ENCODE data around the gene DNAH17. TPM values are rescaled to one million over a fixed set of nuclear protein-coding genes. Genes with fewer than 3 reads are reported as not detected.

Gene DNAH17
- total RNA-seq, 1 experiment from 2014 or later = 0.11 TPM

DNA sequence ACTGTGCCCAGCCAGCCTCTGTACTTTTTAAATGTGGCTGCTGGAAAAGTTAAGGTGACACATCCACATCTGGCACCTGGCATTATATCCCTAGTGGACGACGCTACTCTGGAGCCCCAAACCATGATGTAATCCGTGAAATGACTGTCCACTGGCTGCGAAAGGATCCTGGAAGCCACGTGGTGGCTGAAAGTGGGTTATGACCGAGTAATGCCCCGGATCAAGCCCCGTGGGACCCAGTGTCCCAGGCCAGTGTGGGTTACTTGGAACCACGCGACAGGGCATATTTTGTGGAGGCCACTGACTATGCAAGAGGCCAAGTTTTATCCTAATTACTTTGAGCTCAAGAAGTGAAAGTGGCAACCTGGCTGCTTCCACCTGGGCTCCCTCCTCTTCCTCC lies 119.1 kb downstream of the DNAH17 start:
- ChIA-PET CTCF (no interaction called here), POLR2A (ENCODE audit: low non-redundant PET) (no interaction called here)
- no peaks in the 10 kb centered on the region for H3K36me3 ChIP-seq (ENCODE audit: insufficient read depth, low read length, poor library complexity, severe bottlenecking)
- no TSS peak for BruUV-seq (replicated peaks)
- no peaks in the 10 kb centered on the region for H3K27me3 ChIP-seq (replicated peaks; ENCODE audit: insufficient read depth, low read depth, low read length, poor library complexity)
- no peaks in the 10 kb centered on the region for H3K4me1 ChIP-seq (ENCODE audit: insufficient read depth, low read length, poor library complexity, severe bottlenecking)
- no peak for TF ChIP-seq EZH2 (IDR thresholded peaks at IDR 0.05; ENCODE audit: borderline replicate concordance, low read depth, low read length, poor library complexity, severe bottlenecking)
- TF ChIP-seq, protein P1, sequence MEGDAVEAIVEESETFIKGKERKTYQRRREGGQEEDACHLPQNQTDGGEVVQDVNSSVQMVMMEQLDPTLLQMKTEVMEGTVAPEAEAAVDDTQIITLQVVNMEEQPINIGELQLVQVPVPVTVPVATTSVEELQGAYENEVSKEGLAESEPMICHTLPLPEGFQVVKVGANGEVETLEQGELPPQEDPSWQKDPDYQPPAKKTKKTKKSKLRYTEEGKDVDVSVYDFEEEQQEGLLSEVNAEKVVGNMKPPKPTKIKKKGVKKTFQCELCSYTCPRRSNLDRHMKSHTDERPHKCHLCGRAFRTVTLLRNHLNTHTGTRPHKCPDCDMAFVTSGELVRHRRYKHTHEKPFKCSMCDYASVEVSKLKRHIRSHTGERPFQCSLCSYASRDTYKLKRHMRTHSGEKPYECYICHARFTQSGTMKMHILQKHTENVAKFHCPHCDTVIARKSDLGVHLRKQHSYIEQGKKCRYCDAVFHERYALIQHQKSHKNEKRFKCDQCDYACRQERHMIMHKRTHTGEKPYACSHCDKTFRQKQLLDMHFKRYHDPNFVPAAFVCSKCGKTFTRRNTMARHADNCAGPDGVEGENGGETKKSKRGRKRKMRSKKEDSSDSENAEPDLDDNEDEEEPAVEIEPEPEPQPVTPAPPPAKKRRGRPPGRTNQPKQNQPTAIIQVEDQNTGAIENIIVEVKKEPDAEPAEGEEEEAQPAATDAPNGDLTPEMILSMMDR (conservative IDR thresholded peaks at IDR 0.05; ENCODE audit: low read depth, low read length) = no peak
- intact Hi-C loops (cut with micrococcal nuclease; ENCODE audit: unreplicated experiment) = no loop called here
- no peak overlapping the region for H3K27ac ChIP-seq (ENCODE audit: low read depth, low read length, poor library complexity, severe bottlenecking)
- DNase-seq (ENCODE audit: low spot score) = no peak
- no peak overlapping the region for H3K4me3 ChIP-seq (ENCODE audit: low read depth, low read length, poor library complexity, severe bottlenecking)
- H3K9me3 ChIP-seq (ENCODE audit: low read depth, low read length, poor library complexity, severe bottlenecking) = no peaks in the 10 kb centered on the region

DNA sequence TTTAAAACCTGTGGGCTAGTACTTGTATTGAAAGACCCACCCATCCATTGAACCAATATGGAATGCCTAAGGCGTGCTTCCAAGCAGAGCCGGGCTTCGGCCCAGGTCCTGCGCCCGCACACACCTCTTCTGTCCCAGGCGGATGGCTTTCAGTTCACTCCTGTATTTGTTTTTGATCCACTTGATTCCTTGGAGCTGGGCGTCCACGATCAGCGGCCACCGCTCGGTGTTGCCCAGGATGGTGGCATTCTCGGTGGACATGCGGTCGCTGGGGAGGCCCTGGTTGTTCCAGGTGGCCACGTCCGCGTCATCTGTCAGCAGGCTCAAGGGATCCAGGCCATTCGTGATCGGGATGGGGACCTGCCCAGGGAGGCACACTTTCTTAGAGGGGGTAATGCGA lies 122.8 kb downstream of the DNAH17 start:
- ChIA-PET POLR2A (ENCODE audit: low non-redundant PET) (no interaction called here), CTCF (no interaction called here)
- intact Hi-C loops (cut with micrococcal nuclease; ENCODE audit: unreplicated experiment) = no loop called here

DNA sequence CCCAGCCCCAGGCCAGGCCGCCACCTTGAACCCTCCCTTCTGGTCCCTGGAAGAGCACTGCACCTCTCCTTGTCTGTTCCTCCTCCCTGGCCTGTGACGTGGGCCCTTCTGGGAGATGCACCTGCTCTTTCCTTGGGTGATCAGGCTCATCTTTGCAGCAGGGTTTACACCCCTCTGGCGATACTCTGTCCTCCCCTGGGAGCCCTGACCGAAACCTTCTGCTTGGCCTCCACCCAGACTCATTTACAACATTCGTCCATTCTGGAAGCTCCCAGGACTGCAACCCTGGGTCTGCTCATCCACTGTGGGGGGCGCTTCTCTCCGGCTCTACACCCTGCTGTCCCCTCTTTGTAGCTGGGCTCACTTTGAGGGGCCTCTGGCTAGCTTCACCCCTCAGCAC lies 125.4 kb downstream of the DNAH17 start:
- no TSS peak for BruUV-seq (replicated peaks)
- ChIA-PET CTCF (interaction anchor here (0.6 kb wide), 1 partner anchor 122 kb away, joined by 4 read pairs; no protein-coding TSS in a partner anchor), POLR2A (ENCODE audit: low non-redundant PET) (no interaction called here)
- Histone ChIP-seq H3K4me1 (ENCODE audit: insufficient read depth, low read length, poor library complexity, severe bottlenecking) (no peaks in the 10 kb centered on the region), H3K36me3 (ENCODE audit: insufficient read depth, low read length, poor library complexity, severe bottlenecking) (no peaks in the 10 kb centered on the region), H3K9me3 (ENCODE audit: low read depth, low read length, poor library complexity, severe bottlenecking) (no peaks in the 10 kb centered on the region), H3K27ac (ENCODE audit: low read depth, low read length, poor library complexity, severe bottlenecking) (no peak overlapping the region), H3K27me3 (replicated peaks; ENCODE audit: insufficient read depth, low read depth, low read length, poor library complexity) (no peaks in the 10 kb centered on the region), H3K4me3 (ENCODE audit: low read depth, low read length, poor library complexity, severe bottlenecking) (no peak overlapping the region)
- no peak for TF ChIP-seq EZH2 (IDR thresholded peaks at IDR 0.05; ENCODE audit: borderline replicate concordance, low read depth, low read length, poor library complexity, severe bottlenecking)
- TF ChIP-seq, protein P1 (conservative IDR thresholded peaks at IDR 0.05; ENCODE audit: low read depth, low read length) = no peak
- DNase-seq (ENCODE audit: low spot score) = no peak
- intact Hi-C loops (cut with micrococcal nuclease; ENCODE audit: unreplicated experiment) = no loop called here

More for the DNA sequence above, 122.8 kb downstream of the DNAH17 start:
- DNase-seq (ENCODE audit: low spot score) = no peak
- TF ChIP-seq EZH2 (IDR thresholded peaks at IDR 0.05; ENCODE audit: borderline replicate concordance, low read depth, low read length, poor library complexity, severe bottlenecking) = no peak
- TF ChIP-seq, protein P1 (conservative IDR thresholded peaks at IDR 0.05; ENCODE audit: low read depth, low read length) = no peak
- Histone ChIP-seq H3K4me1 (ENCODE audit: insufficient read depth, low read length, poor library complexity, severe bottlenecking) (no peaks in the 10 kb centered on the region), H3K36me3 (ENCODE audit: insufficient read depth, low read length, poor library complexity, severe bottlenecking) (no peaks in the 10 kb centered on the region), H3K27me3 (replicated peaks; ENCODE audit: insufficient read depth, low read depth, low read length, poor library complexity) (no peaks in the 10 kb centered on the region), H3K9me3 (ENCODE audit: low read depth, low read length, poor library complexity, severe bottlenecking) (no peaks in the 10 kb centered on the region), H3K27ac (ENCODE audit: low read depth, low read length, poor library complexity, severe bottlenecking) (no peak overlapping the region), H3K4me3 (ENCODE audit: low read depth, low read length, poor library complexity, severe bottlenecking) (no peak overlapping the region)
- no TSS peak for BruUV-seq (replicated peaks)
